SK-N-SH (cell line): Measurements from ENCODE around the gene MIA.

Experiments
- EP300 ChIP-seq, 2 experiments: IDR thresholded peaks; 2 replicates each; pipeline versions ENCODE4 v1.4.0 to v1.6.1; 2012; ENCODE audit warnings: borderline replicate concordance in 1 of 2, low read depth in 1 of 2, low read length in 1 of 2
- POLR2AphosphoS5 ChIP-seq: IDR thresholded peaks from 2 replicates; pipeline ENCODE4 v1.6.1; 2012; ENCODE audit warnings: low read depth, low read length
- TF ChIP-seq, protein P1 (sequence below): IDR thresholded peaks from 2 replicates; pipeline ENCODE4 v1.4.0; 2012; ENCODE audit warnings: low read depth

DNA sequence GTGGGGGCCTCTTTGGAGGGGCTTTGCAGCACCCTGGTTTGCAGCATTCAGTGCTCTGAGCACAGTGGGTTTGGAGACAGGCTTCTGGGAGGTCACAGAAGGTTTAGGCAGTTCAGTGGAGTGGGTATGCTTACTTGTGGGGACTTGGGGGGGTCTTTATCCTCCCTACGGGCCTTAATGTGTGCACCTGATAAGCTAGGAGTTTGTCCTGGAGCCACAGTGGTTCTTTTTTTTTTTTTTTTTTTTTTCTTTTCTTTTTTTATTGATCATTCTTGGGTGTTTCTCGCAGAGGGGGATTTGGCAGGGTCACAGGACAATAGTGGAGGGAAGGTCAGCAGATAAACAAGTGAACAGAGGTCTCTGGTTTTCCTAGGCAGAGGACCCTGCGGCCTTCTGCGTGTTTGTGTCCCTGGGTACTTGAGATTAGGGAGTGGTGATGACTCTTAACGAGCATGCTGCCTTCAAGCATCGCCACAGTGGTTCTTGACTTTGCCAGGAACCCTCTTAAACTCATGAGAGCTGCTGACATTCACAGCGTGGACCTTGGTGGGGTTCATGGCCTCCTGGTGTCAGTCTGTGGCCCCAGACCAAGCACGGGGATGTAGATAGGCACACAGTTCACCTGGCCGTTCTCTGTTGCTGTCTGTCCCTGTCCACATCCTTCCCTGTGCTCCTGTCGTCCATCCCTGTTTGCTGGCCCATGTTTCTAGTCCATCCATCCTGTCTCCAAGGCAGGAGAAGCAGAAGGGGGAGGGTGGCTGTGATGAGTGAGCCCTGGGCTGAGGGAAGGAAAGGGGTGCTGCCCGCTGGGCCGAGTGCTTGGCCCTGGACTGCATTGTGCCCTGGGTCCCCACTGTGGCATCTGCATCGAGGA, 26.3 kb downstream of the MIA start:
- TF ChIP-seq EP300 (IDR thresholded peaks at IDR 0.05; ENCODE audit: borderline replicate concordance in 1 of 2, low read depth in 1 of 2, low read length in 1 of 2) (no peak), POLR2AphosphoS5 (no peak)
- TF ChIP-seq, protein P1, sequence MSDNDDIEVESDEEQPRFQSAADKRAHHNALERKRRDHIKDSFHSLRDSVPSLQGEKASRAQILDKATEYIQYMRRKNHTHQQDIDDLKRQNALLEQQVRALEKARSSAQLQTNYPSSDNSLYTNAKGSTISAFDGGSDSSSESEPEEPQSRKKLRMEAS: no peak
